WTC11 (cell line): ENCODE data around the gene TEX13D. TPM values are rescaled to one million over a fixed set of nuclear protein-coding genes. Genes with fewer than 3 reads are reported as not detected.

ENCODE experiments used
- ATAC-seq: fragments of 200-7000 bp; cut with Tn5 transposase; 2 replicates; pipeline ENCODE4 v1.10.0; 2021; ENCODE audit warnings: mild to moderate bottlenecking, moderate library complexity
- Bru-seq: library from RNA; stranded (reverse); fragments of 400-500 nt; gene quantifications from one replicate; lab custom pipeline; 2021; lab: Mats Ljungman, UMichigan
- CTCF ChIA-PET: fragments of 300-600 bp; sonication (Branson Sonifier 250); formaldehyde crosslinking; loops from one replicate; lab custom pipeline; 2021; ENCODE audit warnings: antibody characterized with exemption; lab: Charles Lee
- POLR2A ChIA-PET: fragments of 350-600 bp; sonication (Branson Sonifier 250); formaldehyde crosslinking; loops from one replicate; lab custom pipeline; 2021; ENCODE audit warnings: antibody characterized with exemption; lab: Charles Lee
- DNase-seq: peaks from one replicate; pipeline ENCODE4 v3.0.0; 2021; ENCODE audit warnings: low spot score
- H3K27ac Mint-ChIP-seq: 2 replicates; pipeline ENCODE4 v1.8.0; 2021; ENCODE audit warnings: mixed read lengths
- H3K27me3 Mint-ChIP-seq: 2 replicates; pipeline ENCODE4 v1.8.0; 2021; ENCODE audit warnings: low read depth, mild to moderate bottlenecking, moderate library complexity, mixed read lengths
- H3K36me3 Mint-ChIP-seq: 2 replicates; pipeline ENCODE4 v1.8.0; 2021; ENCODE audit warnings: mixed read lengths
- H3K4me1 Mint-ChIP-seq: 2 replicates; pipeline ENCODE4 v1.8.0; 2022; ENCODE audit warnings: mixed read lengths
- H3K4me3 Mint-ChIP-seq: 2 replicates; pipeline ENCODE4 v1.8.0; 2021; ENCODE audit warnings: mild to moderate bottlenecking, moderate library complexity, mixed read lengths
- H3K9me3 Mint-ChIP-seq: 2 replicates; pipeline ENCODE4 v1.8.0; 2021; ENCODE audit warnings: mixed read lengths
- ATF1 ChIP-seq: sonication (generic); formaldehyde crosslinking; IDR thresholded peaks from 2 replicates; pipeline ENCODE4 v1.8.1; 2023; ENCODE audit warnings: mild to moderate bottlenecking, moderate library complexity, missing genetic modification reagents
- ATF3 ChIP-seq: sonication (generic); formaldehyde crosslinking; conservative IDR thresholded peaks from 2 replicates; pipeline ENCODE4 v1.8.1; 2022; ENCODE audit warnings: mild to moderate bottlenecking, missing genetic modification reagents
- CREM ChIP-seq: sonication (generic); formaldehyde crosslinking; IDR thresholded peaks from 2 replicates; pipeline ENCODE4 v1.8.1; 2022; ENCODE audit warnings: mild to moderate bottlenecking, missing genetic modification reagents, moderate library complexity
- EMX1 ChIP-seq: fragments of 250-450 bp; sonication (Bioruptor Pico); IDR thresholded peaks from 2 replicates; pipeline ENCODE4 v1.8.0; 2021; ENCODE audit warnings: mild to moderate bottlenecking
- ERG ChIP-seq: fragments of 250-450 bp; sonication (Bioruptor Pico); IDR thresholded peaks from 2 replicates; pipeline ENCODE4 v1.8.0; 2021; ENCODE audit warnings: mild to moderate bottlenecking
- ETV6 ChIP-seq: sonication (generic); formaldehyde crosslinking; IDR thresholded peaks from 2 replicates; pipeline ENCODE4 v1.8.1; 2022; ENCODE audit warnings: mild to moderate bottlenecking, missing genetic modification reagents
- GRHL2 ChIP-seq: fragments of 250-450 bp; sonication (Bioruptor Pico); IDR thresholded peaks from 2 replicates; pipeline ENCODE4 v1.8.0; 2022; ENCODE audit warnings: mild to moderate bottlenecking, moderate library complexity; ENCODE audit not compliant: insufficient replicate concordance, severe bottlenecking
- HMGA2 ChIP-seq: fragments of 250-450 bp; sonication (Bioruptor Pico); IDR thresholded peaks from 2 replicates; pipeline ENCODE4 v1.4.0; 2021; ENCODE audit warnings: mild to moderate bottlenecking, moderate library complexity
- NR1H2 ChIP-seq: sonication (generic); formaldehyde crosslinking; IDR thresholded peaks from 2 replicates; pipeline ENCODE4 v1.9.0; 2021; ENCODE audit warnings: mild to moderate bottlenecking, moderate library complexity, missing genetic modification reagents
- NR2C2 ChIP-seq: sonication (generic); formaldehyde crosslinking; IDR thresholded peaks from 2 replicates; pipeline ENCODE4 v1.8.0; 2022; ENCODE audit warnings: mild to moderate bottlenecking, missing genetic modification reagents
- SOX15 ChIP-seq: fragments of 250-450 bp; sonication (Bioruptor Pico); IDR thresholded peaks from 2 replicates; pipeline ENCODE4 v1.9.0; 2021; ENCODE audit warnings: mild to moderate bottlenecking
- ZNF232 ChIP-seq: sonication (generic); formaldehyde crosslinking; IDR thresholded peaks from 2 replicates; pipeline ENCODE4 v1.8.0; 2022; ENCODE audit warnings: mild to moderate bottlenecking, missing genetic modification reagents
- long read RNA-seq, 3 experiments: library from RNA in 1 of 3; library from capped mRNA in 1 of 3; library from polyadenylated mRNA in 1 of 3; unstranded in 2 of 3; stranded (forward) in 1 of 3; transcript quantifications; one replicate each; pipeline ENCODE4 v2.0.0, GENCODE V29; 2021
- total RNA-seq: library from RNA; stranded (reverse); gene quantifications from 3 replicates; pipeline ENCODE4 v1.2.3, GENCODE V29; 2021
- TF ChIP-seq, protein P1 (sequence below): fragments of 250-450 bp; sonication (Bioruptor Pico); IDR thresholded peaks from 2 replicates; pipeline ENCODE4 v1.9.0; 2021; ENCODE audit warnings: mild to moderate bottlenecking
- TF ChIP-seq, protein P2 (sequence below): fragments of 250-450 bp; sonication (Bioruptor Pico); conservative IDR thresholded peaks from 2 replicates; pipeline ENCODE4 v1.9.0; 2021; ENCODE audit warnings: mild to moderate bottlenecking
- TF ChIP-seq, protein P3 (sequence below): sonication (generic); formaldehyde crosslinking; IDR thresholded peaks from 2 replicates; pipeline ENCODE4 v1.8.1; 2023; ENCODE audit warnings: mild to moderate bottlenecking, missing genetic modification reagents
- TF ChIP-seq, protein P4 (sequence below): fragments of 250-450 bp; sonication (Bioruptor Pico); IDR thresholded peaks from 2 replicates; pipeline ENCODE4 v1.9.0; 2021; ENCODE audit warnings: moderate library complexity, mild to moderate bottlenecking, inconsistent platforms, borderline replicate concordance

Gene TEX13D
- total RNA-seq = not detected in 3 replicates
- percentile 13 among the genes with signal in this experiment for Bru-seq, nascent RNA
- long read RNA-seq, experiment 1 = 0 reads
- long read RNA-seq, experiment 2 = 0 reads
- long read RNA-seq, experiment 3 = 0 reads

GRCh38 chrX:124332481-124333424, at the start of gene TEX13D:
Gene TEX13D (plus strand): TSS chrX:124332660. CDS start chrX:124332918, 258 bp downstream.
- TF ChIP-seq, protein P1, sequence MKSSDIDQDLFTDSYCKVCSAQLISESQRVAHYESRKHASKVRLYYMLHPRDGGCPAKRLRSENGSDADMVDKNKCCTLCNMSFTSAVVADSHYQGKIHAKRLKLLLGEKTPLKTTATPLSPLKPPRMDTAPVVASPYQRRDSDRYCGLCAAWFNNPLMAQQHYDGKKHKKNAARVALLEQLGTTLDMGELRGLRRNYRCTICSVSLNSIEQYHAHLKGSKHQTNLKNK (CRISPR knock-in tag) = no peak
- no peak for TF ChIP-seq HMGA2
- TF ChIP-seq ATF3 = no peak
- TF ChIP-seq ZNF232 (CRISPR knock-in tag) = no peak
- ChIA-PET POLR2A (no interaction called here), CTCF (interaction anchor here (1.0 to 1.4 kb wide), 2 partner anchors 14 to 58 kb away, joined by 3 to 4 read pairs; partner anchors contain the start of gene SH2D1A)
- Mint-ChIP-seq H3K4me3 (no peak within 1 kb of the TSS), H3K4me1 (no peaks in the 10 kb centered on the region), H3K9me3 (no peaks in the 10 kb centered on the region), H3K27me3 (no peaks in the 10 kb centered on the region; the same call in 1 of the 2 replicates), H3K36me3 (no peaks in the 10 kb centered on the region), H3K27ac (no peak within 1 kb of the TSS)
- DNase-seq = no peak
- ATAC-seq = peak; percentile 28

- DNase-seq (no peak), ATAC-seq (no peak; the same call in 1 of the 2 replicates)
- ChIA-PET CTCF (interaction anchor here (1.6 kb wide), 1 partner anchor 62 kb away, joined by 3 read pairs; no protein-coding TSS in a partner anchor), POLR2A (no interaction called here)
- no peak overlapping the region for H3K27ac Mint-ChIP-seq
- no peak overlapping the region for H3K4me3 Mint-ChIP-seq
- TF ChIP-seq, protein P1 (CRISPR knock-in tag) = no peak
- no peak for TF ChIP-seq ERG (CRISPR knock-in tag)
- TF ChIP-seq, protein P2, sequence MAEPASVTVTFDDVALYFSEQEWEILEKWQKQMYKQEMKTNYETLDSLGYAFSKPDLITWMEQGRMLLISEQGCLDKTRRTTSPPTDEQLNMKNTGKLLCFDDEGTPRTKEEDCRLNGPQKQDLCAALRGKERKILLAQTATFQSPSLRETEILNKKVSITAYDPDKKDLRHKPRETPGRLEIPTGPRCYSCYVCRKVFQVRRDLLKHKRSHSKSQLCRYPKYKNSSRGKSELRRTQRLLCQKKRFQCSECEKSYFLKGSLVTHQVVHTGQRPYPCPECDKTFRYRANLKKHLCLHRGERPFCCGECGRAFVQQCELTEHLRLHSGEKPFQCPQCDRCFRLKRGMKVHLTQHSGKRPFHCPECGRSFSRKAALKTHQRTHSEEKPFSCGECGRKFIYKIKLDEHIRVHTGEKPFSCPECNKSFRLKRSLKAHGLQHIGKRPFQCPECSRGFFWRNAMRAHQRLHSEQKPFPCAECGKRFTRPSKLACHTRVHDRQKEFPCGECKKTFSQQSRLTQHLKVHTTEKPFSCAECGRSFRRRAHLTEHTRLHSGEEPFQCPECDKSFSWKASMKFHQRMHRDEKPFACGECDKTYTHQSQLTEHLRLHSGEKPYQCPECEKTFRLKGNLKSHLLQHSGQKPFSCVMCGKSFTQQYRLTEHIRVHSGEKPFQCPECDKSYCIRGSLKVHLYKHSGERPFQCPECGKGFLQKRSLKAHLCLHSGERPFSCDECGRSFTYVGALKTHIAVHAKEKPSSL (CRISPR knock-in tag) = no peak
- TF ChIP-seq GRHL2 (CRISPR knock-in tag) = no peak
- no peak for TF ChIP-seq NR2C2 (CRISPR knock-in tag)
- no peak for TF ChIP-seq CREM (CRISPR knock-in tag)
- no peak for TF ChIP-seq EMX1 (CRISPR knock-in tag)
- TF ChIP-seq ZNF232 (CRISPR knock-in tag) = no peak
- TF ChIP-seq ETV6 = no peak
- TF ChIP-seq NR1H2 (CRISPR knock-in tag) = no peak
- TF ChIP-seq, protein P3, sequence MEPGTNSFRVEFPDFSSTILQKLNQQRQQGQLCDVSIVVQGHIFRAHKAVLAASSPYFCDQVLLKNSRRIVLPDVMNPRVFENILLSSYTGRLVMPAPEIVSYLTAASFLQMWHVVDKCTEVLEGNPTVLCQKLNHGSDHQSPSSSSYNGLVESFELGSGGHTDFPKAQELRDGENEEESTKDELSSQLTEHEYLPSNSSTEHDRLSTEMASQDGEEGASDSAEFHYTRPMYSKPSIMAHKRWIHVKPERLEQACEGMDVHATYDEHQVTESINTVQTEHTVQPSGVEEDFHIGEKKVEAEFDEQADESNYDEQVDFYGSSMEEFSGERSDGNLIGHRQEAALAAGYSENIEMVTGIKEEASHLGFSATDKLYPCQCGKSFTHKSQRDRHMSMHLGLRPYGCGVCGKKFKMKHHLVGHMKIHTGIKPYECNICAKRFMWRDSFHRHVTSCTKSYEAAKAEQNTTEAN (CRISPR knock-in tag) = no peak
- no peak for TF ChIP-seq SOX15
- no peak for TF ChIP-seq ATF1 (CRISPR knock-in tag)
- TF ChIP-seq, protein P4, sequence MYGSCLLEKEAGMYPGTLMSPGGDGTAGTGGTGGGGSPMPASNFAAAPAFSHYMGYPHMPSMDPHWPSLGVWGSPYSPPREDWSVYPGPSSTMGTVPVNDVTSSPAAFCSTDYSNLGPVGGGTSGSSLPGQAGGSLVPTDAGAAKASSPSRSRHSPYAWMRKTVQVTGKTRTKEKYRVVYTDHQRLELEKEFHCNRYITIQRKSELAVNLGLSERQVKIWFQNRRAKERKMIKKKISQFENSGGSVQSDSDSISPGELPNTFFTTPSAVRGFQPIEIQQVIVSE (CRISPR knock-in tag) = no peak
- no peaks in the 10 kb centered on the region for H3K9me3 Mint-ChIP-seq
- H3K4me1 Mint-ChIP-seq = peaks cover 14% of the 10 kb centered on the region
- H3K36me3 Mint-ChIP-seq = no peaks in the 10 kb centered on the region
- H3K27me3 Mint-ChIP-seq = no peaks in the 10 kb centered on the region; the same call in 1 of the 2 replicates
Measured at GRCh38 chrX:124289443-124289842, 43.0 kb upstream of the TEX13D start.
